Effector memory CD8-positive, alpha-beta T cell (primary cell): ENCODE results near the gene CRYGC.

Experiments
- ATAC-seq: fragments of 150-1000 bp; cut with Tn5 transposase; replicated peaks from 2 replicates; pipeline ENCODE4 v1.10.0; 2021; ENCODE audit warnings: mild to moderate bottlenecking, moderate library complexity
- DNase-seq, 3 experiments: peaks; one replicate each; pipeline ENCODE4 v3.0.0; 2021
- H3K27ac Mint-ChIP-seq, 2 donors: one replicate each; pipeline ENCODE4 v1.8.0; 2022; ENCODE audit warnings: mild to moderate bottlenecking in 2 of 2, mixed read lengths in 2 of 2, moderate library complexity in 2 of 2
- H3K27me3 Mint-ChIP-seq, 2 donors: one replicate each; pipeline ENCODE4 v1.8.0; 2022; ENCODE audit warnings: mixed read lengths in 2 of 2
- H3K36me3 Mint-ChIP-seq: one replicate; pipeline ENCODE4 v1.8.0; 2022; ENCODE audit warnings: mild to moderate bottlenecking, moderate library complexity, mixed read lengths; ENCODE audit not compliant: insufficient read depth
- H3K4me1 Mint-ChIP-seq, 2 donors: one replicate each; pipeline ENCODE4 v1.8.0; 2022; ENCODE audit warnings: low read depth in 2 of 2, mixed read lengths in 2 of 2
- H3K4me3 Mint-ChIP-seq, 2 donors: one replicate each; pipeline ENCODE4 v1.8.0; 2022; ENCODE audit warnings: mild to moderate bottlenecking in 2 of 2, mixed read lengths in 2 of 2, moderate library complexity in 2 of 2
- H3K9me3 Mint-ChIP-seq, 2 donors: one replicate each; pipeline ENCODE4 v1.8.0; 2022; ENCODE audit warnings: mixed read lengths in 2 of 2
- total RNA-seq, 9 experiments: gene quantifications; one replicate each; lab custom pipeline; 2026; lab: John Stamatoyannopoulos, UW

Gene CRYGC
- 0 reads per million in 9 experiments for total RNA-seq

GRCh38 chr2:208129744-208130711 lies at the start of gene CRYGC:
Gene CRYGC, minus strand, starts transcription at chr2:208129828. Its CDS starts 36 bp downstream, at chr2:208129792.
- no peak within 1 kb of the TSS for H3K27ac Mint-ChIP-seq
- no peak for DNase-seq
- H3K4me1 Mint-ChIP-seq, result peaks cover 0 to under 1% of the 10 kb centered on the region in 2 donors
- H3K9me3 Mint-ChIP-seq, result peaks cover 0 to 2% of the 10 kb centered on the region in 2 donors
- H3K27me3 Mint-ChIP-seq, result peaks cover 15 to 45% of the 10 kb centered on the region in 2 donors
- no peaks in the 10 kb centered on the region for H3K36me3 Mint-ChIP-seq
- no peak for ATAC-seq
- no peak within 1 kb of the TSS for H3K4me3 Mint-ChIP-seq

GRCh38 chr2:208179028-208179609 lies 49.5 kb upstream of the CRYGC start:
- Mint-ChIP-seq H3K36me3 (no peaks in the 10 kb centered on the region), H3K27ac (no peak overlapping the region), H3K4me1 (peaks cover 0 to 4% of the 10 kb centered on the region in 2 donors), H3K9me3 (no peaks in the 10 kb centered on the region), H3K4me3 (no peak overlapping the region), H3K27me3 (peaks cover 15 to 31% of the 10 kb centered on the region in 2 donors)
- no peak for ATAC-seq
- DNase-seq, result no peak

- no peak for DNase-seq
- no peak for ATAC-seq
- H3K4me3 Mint-ChIP-seq, result no peak overlapping the region
- no peaks in the 10 kb centered on the region for H3K9me3 Mint-ChIP-seq
- no peak overlapping the region for H3K27ac Mint-ChIP-seq
- no peaks in the 10 kb centered on the region for H3K36me3 Mint-ChIP-seq
- H3K27me3 Mint-ChIP-seq, result peaks cover 13 to 37% of the 10 kb centered on the region in 2 donors
- H3K4me1 Mint-ChIP-seq, result peaks cover 0 to 4% of the 10 kb centered on the region in 2 donors
These were observed 46.2 kb upstream of the CRYGC start for GRCh38 chr2:208175840-208176153.

GRCh38 chr2:208175069-208175839 lies 45.6 kb upstream of the CRYGC start:
- peaks cover 15 to 37% of the 10 kb centered on the region in 2 donors for H3K27me3 Mint-ChIP-seq
- H3K4me1 Mint-ChIP-seq, result peaks cover 0 to 4% of the 10 kb centered on the region in 2 donors
- H3K9me3 Mint-ChIP-seq, result no peaks in the 10 kb centered on the region
- H3K27ac Mint-ChIP-seq, result no peak overlapping the region
- DNase-seq, result peak; percentile 43 to 58 (median 46)
- no peak overlapping the region for H3K4me3 Mint-ChIP-seq
- ATAC-seq, result peak; percentile 91
- H3K36me3 Mint-ChIP-seq, result no peaks in the 10 kb centered on the region

- Mint-ChIP-seq H3K27ac (peak overlapping the region in 1 of 2 donors; percentile 38), H3K9me3 (no peaks in the 10 kb centered on the region), H3K4me3 (no peak overlapping the region), H3K36me3 (no peaks in the 10 kb centered on the region), H3K4me1 (peaks cover 0 to 4% of the 10 kb centered on the region in 2 donors), H3K27me3 (peaks cover 20 to 34% of the 10 kb centered on the region in 2 donors)
- ATAC-seq (no peak), DNase-seq (no peak)
These were observed 44.5 kb upstream of the CRYGC start for GRCh38 chr2:208174144-208174543.

DNA sequence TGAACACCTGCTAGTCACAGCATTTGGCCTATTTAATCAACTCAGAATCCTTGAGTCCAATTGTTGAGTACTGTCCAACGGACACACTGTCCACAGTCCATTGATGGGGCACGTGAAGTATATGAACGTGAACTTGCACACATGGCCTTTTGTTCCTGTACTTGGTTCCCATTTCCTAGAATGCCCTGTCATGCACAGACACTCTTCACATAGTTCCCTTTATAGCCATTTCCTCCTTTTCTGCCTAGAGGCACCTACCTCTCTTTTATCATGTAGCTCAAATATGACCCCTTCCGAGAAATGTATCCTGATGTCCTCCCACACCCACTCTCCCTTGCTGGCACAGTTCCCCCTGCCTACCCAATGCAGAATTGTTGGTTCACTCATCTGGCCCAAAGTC lies 42.5 kb upstream of the CRYGC start:
- H3K4me1 Mint-ChIP-seq, result peaks cover 0 to 4% of the 10 kb centered on the region in 2 donors
- DNase-seq, result no peak
- H3K4me3 Mint-ChIP-seq, result no peak overlapping the region
- peaks cover 20 to 35% of the 10 kb centered on the region in 2 donors for H3K27me3 Mint-ChIP-seq
- ATAC-seq, result no peak
- no peaks in the 10 kb centered on the region for H3K9me3 Mint-ChIP-seq
- H3K36me3 Mint-ChIP-seq, result no peaks in the 10 kb centered on the region
- no peak overlapping the region for H3K27ac Mint-ChIP-seq

GRCh38 chr2:208164951-208165755 lies 35.5 kb upstream of the CRYGC start:
- no peaks in the 10 kb centered on the region for H3K4me1 Mint-ChIP-seq
- no peaks in the 10 kb centered on the region for H3K9me3 Mint-ChIP-seq
- H3K27me3 Mint-ChIP-seq, result peaks cover 13 to 27% of the 10 kb centered on the region in 2 donors
- no peak for DNase-seq
- no peak for ATAC-seq
- no peak overlapping the region for H3K4me3 Mint-ChIP-seq
- no peak overlapping the region for H3K27ac Mint-ChIP-seq
- H3K36me3 Mint-ChIP-seq, result no peaks in the 10 kb centered on the region

- peaks cover 8 to 22% of the 10 kb centered on the region in 2 donors for H3K27me3 Mint-ChIP-seq
- H3K36me3 Mint-ChIP-seq, result no peaks in the 10 kb centered on the region
- DNase-seq (no peak), ATAC-seq (no peak)
- H3K9me3 Mint-ChIP-seq, result no peaks in the 10 kb centered on the region
- H3K27ac Mint-ChIP-seq, result no peak within 1 kb of the TSS
- H3K4me3 Mint-ChIP-seq, result no peak within 1 kb of the TSS
- H3K4me1 Mint-ChIP-seq, result no peaks in the 10 kb centered on the region
These were observed 33.9 kb upstream of the CRYGC start, which contains the start of gene CRYGA for GRCh38 chr2:208163489-208163888. Gene CRYGA, minus strand, starts transcription at chr2:208163589. Its CDS starts 33 bp downstream, at chr2:208163556.

DNA sequence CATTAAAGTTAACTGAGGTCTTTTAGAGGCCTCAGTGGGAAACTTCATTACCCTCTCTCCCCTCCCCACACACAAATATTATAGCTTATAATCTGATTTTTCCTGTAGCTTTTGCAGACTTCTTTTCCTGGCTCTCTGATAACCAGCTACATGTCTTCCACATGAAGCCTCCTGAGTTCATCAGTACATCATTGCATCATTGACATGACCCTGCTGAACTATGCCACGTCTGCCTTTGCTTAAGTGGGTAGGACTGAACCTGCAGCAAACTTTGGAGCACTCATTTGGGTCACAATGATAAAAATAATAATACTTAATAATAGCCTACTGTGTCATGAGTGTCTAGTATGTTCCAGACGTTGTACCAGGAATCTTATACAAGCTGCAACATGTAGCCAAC lies 26.8 kb upstream of the CRYGC start:
- DNase-seq (no peak), ATAC-seq (no peak)
- no peaks in the 10 kb centered on the region for H3K27me3 Mint-ChIP-seq
- H3K36me3 Mint-ChIP-seq, result peaks cover 3% of the 10 kb centered on the region
- no peak overlapping the region for H3K4me3 Mint-ChIP-seq
- no peaks in the 10 kb centered on the region for H3K4me1 Mint-ChIP-seq
- H3K27ac Mint-ChIP-seq, result no peak overlapping the region
- H3K9me3 Mint-ChIP-seq, result no peaks in the 10 kb centered on the region

DNA sequence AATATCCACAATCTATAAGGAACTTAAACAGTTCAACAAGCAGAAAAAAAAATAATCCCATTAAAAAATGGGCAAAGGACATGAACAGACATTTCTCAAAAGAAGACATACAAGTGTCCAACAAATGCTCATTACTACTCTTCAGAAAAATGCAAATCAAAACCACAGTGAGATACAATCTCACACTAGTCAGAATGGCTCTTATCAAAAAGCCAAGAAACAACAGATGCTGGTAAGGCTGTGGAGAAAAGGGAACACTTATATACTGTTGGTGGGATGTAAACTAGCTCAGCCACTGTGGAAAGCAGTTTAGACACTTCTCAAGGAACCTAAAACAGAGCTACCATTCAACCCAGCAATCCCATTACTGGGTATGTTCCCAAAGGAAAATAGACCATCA lies 23.5 kb upstream of the CRYGC start:
- no peak for DNase-seq
- peaks cover 3% of the 10 kb centered on the region for H3K36me3 Mint-ChIP-seq
- ATAC-seq, result no peak
- no peak overlapping the region for H3K27ac Mint-ChIP-seq
- H3K4me1 Mint-ChIP-seq, result no peaks in the 10 kb centered on the region
- no peak overlapping the region for H3K4me3 Mint-ChIP-seq
- no peaks in the 10 kb centered on the region for H3K9me3 Mint-ChIP-seq
- peaks cover 0 to 5% of the 10 kb centered on the region in 2 donors for H3K27me3 Mint-ChIP-seq

- ATAC-seq (no peak), DNase-seq (no peak)
- Mint-ChIP-seq H3K36me3 (peaks cover 3% of the 10 kb centered on the region), H3K27me3 (peaks cover 10 to 26% of the 10 kb centered on the region in 2 donors), H3K9me3 (no peaks in the 10 kb centered on the region), H3K27ac (no peak overlapping the region), H3K4me3 (no peak overlapping the region), H3K4me1 (no peaks in the 10 kb centered on the region)
These were observed 21.3 kb upstream of the CRYGC start for GRCh38 chr2:208150956-208151355.

- DNase-seq (no peak), ATAC-seq (no peak)
- H3K27ac Mint-ChIP-seq, result no peak overlapping the region
- H3K9me3 Mint-ChIP-seq, result no peaks in the 10 kb centered on the region
- peaks cover 10 to 29% of the 10 kb centered on the region in 2 donors for H3K27me3 Mint-ChIP-seq
- no peaks in the 10 kb centered on the region for H3K4me1 Mint-ChIP-seq
- no peak overlapping the region for H3K4me3 Mint-ChIP-seq
- peaks cover 3% of the 10 kb centered on the region for H3K36me3 Mint-ChIP-seq
These were observed 20.5 kb upstream of the CRYGC start for GRCh38 chr2:208150094-208150493.
